HG03066 (cell line): ENCODE results near the gene VOPP1.
A peak's percentile ranks its signal among the peaks of the same experiment; 100 is the strongest.
"Not testable (repeated sequence)": the region's sequence is repeated elsewhere in the genome, so short reads cannot be mapped to it uniquely, and the experiment has no call there.

Experiments
- ATAC-seq: cut with Tn5 transposase; IDR thresholded peaks from one replicate; pipeline ENCODE4 v1.9.1; 2021; ENCODE audit warnings: low read depth; ENCODE audit not compliant: unreplicated experiment

Gene VOPP1, protein sequence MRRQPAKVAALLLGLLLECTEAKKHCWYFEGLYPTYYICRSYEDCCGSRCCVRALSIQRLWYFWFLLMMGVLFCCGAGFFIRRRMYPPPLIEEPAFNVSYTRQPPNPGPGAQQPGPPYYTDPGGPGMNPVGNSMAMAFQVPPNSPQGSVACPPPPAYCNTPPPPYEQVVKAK

DNA sequence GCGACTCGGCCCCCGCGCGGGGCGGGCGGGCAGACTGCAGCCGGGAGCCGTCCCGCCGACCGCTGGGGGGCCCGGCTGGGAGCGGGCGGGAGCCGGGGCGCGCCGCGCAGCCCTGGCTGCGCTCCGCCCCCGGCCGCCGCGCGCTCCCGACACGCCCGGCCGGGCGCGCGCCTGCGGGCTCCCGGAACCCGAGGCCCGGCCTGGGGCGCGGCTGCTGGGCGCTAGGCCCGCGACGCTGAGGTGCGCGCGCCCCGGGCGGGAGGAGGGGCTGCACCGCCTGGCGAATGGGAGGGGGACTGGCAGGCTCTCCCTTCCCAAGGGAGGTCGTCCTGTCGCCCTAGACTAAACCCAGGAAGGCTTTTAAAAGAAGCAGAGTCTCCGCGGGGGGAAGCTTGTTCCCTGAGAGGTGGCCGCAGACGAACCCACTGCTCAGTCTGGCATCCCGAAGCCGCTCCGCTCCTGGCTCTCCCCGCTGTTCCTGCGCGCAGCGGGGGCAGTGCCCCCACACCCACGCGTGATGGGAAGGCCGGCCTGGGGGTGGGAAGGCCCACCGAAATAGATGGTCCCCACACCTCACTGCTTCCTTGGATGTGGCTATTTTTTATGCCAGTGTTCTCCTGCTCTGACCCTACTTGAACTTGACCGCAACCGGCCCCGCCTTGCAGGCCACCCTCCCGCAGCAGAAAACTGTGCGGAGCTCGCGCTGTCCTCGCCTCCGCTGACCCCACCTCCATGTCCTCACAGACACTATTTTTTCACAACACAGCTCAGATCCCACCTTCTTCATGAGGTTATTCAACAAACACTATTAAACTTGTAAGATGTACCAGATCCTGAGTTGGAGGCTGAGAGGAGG, at the start of gene VOPP1:
Gene VOPP1 (minus strand): TSS at position 125 of the 856 bp plus-strand sequence. CDS start 178 bp downstream, outside the sequence.
- ATAC-seq: peak; percentile 32

DNA sequence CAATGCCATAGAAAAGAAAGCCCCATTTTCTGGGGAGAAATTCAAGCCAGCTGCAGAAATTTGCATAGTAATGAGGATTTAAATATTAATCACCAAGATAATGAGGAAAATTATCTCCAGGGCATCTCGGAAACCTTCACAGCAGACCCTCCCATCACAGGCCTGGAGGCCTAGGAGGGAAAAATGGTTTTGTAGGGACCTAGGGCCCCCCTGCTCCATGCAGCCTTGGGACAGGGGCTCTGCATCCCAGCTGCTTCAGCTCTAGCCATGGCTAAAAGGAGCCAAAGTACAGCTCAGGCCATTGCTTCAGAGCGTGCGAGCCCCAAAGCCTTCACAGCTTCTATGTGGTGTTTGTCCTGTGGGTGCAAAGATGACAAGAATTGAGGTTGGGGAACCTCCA, 46.6 kb upstream of the VOPP1 start:
- ATAC-seq: no peak

DNA sequence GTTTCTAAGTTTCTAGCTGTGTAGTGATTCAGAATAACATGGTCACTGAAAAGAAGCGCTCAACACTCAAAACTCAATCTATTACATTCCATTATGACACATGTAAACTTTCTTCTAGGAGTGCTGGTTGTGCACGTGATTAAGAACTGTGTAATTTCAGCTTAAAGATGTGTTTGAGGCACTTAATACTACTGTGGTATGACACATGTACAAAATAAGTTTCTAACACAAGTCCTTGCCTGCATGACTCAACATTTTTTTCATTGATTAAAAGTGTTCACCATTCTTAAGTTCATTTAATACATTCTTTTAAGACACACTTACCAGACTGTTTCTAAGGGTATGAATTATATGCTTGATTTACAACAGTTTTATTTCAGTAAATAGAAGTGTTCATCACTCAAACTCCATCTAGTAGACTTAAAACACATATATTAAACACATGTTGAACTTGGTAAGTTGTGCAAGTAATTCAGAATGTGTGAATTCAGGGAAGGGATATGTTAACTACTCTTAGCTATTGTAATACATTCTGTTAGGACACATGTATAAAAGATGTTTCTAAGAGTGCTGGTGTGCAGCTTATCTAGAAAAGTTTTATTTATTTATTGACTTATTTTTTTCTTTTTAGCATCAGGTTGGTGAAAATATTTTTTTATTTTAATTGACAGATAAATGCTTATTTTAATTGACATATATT, 42.2 kb upstream of the VOPP1 start:
- not testable (repeated sequence) for ATAC-seq

DNA sequence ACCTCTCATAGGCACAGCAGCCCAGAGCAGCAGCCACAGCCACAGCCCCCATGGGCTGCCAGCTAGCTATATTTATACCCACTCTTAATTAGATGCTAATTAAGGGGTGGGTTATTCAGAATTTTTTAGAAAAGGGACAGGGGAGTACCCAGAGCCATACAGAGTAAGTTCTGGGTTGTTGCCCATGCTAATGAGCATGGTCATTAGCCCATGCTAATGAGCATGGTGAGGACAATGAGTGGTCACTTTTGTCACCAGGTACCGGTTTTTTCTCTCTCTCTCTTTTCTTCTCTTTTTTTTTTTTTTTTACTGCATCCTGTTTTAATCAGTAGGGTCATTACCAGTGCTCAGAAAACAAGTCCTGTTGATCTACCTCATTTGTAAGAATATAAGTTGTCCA, 37.4 kb upstream of the VOPP1 start:
- ATAC-seq: not testable (repeated sequence)

DNA sequence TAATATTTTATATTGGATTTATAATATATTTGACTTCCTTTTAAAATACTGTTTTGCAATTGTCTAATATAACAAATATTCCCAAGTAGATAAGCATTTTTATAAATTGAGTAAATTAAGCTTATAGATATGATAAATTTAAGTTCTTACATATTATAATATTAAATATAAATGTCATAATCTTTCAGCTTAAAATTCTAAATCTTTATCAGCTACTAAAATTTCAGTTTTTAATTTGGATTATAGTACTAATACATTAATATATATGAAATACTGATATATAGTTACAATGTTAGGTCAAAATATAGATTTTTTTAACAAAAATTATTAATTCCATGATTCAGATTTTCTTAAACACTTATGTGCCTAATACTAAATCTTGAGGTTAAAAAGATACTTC, 33.4 kb upstream of the VOPP1 start:
- ATAC-seq: not testable (repeated sequence)

DNA sequence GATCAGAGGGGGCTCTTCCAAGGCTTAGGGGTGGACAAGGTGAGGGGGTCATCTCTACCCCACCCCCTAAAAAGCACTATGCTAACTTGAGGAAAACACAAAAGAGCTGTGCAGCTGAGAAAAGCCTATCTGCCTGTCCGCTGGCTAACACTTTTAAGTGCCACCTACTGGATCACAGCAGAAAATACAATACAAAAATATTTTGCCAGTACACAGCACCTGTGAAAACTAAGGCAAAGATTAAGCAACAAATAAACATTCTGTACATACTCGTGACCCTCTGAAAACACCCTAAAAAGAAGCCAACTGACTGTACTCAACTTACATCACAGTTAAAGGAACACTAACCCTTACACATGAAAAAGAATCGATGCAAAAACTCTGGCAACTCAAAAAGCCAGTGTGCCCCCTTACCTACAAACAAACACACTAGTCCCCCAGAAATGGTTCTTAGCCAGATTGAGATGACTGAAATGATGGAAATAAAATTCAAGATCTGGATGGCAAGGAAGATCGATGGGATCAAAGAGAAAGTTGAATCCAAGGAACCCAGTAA, 25.7 kb upstream of the VOPP1 start:
- not testable (repeated sequence) for ATAC-seq

DNA sequence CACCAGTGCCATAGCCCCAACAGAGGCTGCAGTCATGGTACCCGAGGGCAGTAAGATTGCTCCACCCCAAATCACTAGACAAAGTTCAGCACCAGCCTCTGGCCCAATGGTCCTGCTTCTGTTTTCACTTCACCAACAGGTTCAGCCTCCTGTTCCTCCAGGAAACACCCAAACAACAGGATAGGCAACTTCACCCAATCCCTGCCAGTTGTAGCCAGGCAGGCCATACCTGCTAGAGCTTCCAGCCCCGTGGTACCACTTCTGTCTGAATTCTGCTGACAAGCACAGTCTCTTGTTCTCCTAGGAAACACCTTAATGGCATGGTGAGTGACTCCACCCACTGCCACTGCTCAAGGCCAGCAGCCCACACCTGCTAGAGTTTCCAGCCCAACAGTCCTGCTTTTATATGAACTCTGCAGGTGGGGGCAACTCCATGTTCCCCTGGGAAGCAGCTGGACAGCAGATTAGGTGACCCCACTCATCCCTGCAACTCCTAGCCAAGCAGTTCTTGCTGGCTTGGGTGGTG, 25.0 kb upstream of the VOPP1 start:
- ATAC-seq: not testable (repeated sequence)

DNA sequence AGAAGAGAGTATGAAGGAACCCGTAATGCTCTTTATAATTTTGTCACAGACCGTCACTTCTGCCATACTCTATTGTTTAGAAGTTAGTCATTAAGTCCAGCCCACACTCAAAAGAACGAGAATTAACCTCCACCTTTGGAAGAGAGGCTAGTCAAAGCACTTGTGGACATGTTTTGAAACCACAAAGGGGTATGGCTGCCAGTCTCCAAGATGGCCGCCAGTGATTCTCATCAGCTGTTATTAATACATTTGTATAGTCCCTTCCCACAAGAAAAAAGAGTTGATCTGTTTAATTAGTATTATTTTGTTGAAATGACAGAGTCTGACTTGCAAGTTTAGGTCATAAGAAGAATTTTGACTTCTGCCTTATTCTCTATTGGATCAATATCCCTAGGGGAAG, 23.2 kb upstream of the VOPP1 start:
- no peak for ATAC-seq

DNA sequence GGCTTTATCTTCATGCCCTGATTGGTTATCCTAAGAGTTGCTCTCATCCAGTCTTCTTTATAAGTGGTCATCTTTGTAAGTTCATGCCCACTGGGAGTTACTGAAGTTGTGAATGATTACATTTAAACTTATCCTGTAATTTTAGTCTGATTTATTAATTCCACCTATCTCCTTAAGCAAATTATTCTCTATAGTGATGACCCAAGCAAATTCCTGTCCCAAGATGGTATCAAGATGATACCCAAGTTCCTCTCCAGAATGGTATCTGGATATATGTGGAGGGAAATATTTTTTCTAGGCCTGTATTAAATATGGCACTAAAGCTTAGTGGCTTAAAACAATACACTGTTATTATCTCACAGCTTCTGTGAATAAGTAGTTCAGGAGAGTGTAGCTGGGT, 22.6 kb upstream of the VOPP1 start:
- ATAC-seq: no peak

DNA sequence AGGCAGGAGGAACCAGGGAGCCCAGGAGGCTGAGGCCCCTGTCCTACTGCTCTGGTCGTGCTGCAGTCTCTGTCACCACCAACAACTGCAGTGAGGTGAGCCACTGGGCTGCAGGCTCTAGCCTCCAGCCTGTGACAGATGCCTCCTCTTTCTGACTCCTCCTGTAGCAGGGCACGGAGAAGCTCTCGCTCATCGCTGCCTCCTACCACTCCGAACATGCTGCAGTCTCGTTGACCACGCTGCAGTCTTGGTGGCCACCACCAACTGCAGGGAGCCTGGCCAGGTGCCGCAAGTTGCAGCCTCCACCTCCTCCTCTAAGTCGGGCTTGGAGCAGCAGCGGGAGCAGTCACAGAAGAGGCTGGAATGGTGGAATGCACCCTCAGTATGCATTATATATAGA, 22.1 kb upstream of the VOPP1 start:
- no peak for ATAC-seq

DNA sequence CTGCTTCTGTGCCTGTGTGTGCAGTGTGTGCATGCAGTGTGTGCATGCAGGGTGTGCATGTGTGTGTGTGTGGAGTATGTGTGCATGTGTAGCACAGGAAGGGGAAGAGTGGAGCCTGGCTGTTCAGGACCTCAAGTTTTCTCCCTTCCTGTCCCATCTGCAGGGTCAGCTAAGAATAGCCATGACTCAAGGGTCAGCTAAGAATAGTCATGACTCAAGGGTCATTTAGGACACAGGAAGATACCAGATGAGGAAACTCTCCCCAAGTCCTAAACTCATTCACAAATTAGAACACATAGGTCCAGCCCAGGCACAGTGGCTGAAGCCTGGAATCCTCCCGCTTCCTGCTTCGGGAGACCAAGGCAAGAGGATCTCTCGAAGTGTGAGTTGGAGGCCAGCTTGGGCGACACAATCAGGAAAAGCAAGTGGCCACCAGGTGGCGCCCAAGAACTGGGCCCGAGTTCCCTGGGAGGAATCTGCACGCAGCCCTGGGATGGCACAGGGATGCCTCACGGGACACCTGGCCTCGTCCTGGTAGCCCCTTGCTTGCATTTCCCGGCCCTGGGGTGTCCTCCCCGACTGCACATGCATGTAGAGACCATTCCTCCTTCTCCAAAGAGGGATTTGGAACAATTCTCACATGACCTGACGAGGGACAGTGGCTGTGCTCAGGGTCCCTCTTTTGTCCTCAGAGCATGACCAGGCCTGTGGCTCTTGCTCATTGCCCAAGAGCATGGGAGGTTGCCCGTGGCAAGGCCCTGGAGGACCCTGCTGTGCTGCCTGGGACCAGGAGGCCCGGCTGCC, 21.4 kb upstream of the VOPP1 start:
- ATAC-seq: peak; percentile 55

DNA sequence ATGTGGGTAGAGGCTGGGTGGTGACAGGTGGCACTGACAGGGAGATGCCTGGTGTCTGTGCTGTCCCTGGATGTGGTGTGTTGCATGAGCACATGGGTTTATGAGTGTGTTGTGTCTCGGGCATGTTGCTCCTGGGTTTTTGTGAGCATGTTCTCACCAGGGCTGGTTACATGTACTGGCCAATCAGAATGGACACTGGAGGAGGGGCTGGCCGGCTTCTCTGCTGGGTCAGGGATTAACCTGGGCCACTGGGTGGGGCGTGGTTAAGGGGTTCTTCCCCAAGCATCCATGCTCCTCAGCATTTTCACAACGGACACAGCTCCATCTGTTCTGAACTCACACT, 20.8 kb upstream of the VOPP1 start:
- no peak for ATAC-seq

DNA sequence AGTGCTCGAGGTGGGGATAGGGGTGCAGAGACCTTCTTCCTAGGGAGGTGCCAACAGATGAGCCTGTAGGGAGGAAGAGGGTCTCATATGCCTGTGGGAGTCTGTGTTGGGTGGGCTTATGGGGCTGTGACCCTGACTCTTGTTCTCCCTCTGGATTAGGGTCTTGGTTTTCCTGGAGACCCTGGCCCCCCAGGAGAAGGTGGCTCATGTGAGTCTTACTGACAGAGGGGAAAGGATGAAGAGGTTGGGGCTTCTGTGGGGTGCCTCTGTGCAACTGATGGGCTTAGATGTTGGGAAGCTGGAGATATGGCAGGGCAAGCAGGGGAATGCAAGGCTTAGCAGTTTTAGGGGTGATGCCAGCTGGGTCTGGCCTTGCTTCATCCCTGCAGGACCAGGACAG, 20.2 kb upstream of the VOPP1 start:
- ATAC-seq: no peak

DNA sequence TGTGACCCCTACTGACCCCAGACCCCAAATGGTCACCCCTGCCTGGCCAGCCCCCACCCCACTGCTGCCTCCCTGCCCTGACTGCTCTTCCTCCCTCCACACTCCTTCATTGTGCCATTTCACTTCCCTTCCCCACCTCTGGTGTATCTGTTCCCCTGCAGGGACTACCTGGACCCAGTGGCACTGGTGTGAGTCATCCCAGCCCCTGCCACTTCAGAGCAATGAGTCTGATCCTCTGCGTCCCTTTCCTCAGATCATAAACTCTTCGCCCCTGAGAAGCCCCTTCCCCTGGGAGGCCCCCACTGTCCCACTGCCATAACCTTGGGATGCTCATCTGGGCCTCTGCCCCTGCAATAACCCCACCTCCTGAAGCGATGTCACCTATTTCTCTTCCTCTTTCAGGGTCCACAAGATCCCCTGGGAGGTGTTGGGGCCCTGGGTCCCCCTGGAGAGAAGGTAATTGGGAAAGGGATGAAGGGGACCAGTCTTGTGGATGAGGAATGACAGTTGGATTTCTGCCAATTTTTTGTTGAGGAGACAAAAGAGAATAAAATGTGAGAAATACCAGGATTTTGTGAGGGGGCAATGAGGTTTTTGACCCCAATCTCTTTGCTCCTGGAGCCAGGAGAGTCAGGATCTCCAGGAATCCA, 19.1 kb upstream of the VOPP1 start:
- ATAC-seq: no peak

DNA sequence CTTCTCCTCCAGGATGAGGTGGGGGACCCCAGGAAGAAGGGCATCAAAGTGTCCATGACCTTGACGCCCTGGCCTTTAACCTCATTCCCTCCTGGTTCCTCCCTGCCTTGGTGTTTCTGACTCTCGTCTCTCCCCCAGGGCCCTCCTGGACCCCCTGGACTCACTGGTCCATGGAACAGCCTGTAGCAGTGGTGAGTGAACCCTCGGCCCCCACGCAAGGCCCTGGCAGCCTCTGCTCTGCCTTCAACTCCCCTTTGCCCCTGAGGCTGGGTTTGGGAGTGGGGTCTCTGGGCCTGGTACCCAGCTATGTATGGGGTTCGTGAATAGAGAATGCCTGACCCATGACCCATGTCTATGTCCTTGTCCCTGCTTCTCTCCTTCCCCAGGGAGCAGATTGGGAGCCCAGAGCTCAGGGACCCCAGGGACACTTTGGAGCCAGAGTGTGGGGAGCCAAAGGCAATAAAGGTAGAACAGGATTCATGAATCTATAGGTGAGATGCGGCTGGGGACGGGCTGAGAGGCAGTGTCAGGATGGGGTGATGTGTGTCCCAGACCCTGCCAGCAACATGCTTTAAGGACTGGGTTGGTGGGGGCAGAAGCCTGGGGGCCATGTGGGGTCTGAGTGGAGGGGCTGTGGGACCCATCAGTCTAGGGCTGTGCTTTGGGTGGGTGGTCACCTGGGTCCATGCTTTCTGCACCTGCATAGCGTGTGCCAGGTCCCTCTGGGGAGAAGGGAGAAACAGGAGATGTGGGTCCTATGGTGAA, 18.4 kb upstream of the VOPP1 start:
- ATAC-seq: no peak

DNA sequence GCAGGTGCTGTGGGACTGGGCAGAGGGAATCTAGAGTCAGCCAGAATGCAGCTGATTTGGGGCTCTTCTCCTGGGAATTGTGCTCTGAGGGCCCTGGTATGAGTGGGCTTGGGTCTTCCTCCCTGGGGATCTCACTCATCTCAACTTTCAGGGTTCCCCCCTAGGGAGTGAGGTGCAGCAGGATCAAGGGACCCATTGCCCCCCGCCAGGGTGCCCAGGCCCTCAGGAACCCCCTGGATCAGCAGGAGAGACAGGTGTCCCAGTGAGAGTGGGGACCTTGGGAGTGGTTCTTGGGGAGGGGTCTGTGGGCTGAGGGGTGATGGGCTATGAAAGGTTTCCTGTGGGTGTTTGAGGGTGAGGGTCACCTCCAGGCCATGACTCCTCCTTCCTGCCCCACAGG, 17.6 kb upstream of the VOPP1 start:
- no peak for ATAC-seq

DNA sequence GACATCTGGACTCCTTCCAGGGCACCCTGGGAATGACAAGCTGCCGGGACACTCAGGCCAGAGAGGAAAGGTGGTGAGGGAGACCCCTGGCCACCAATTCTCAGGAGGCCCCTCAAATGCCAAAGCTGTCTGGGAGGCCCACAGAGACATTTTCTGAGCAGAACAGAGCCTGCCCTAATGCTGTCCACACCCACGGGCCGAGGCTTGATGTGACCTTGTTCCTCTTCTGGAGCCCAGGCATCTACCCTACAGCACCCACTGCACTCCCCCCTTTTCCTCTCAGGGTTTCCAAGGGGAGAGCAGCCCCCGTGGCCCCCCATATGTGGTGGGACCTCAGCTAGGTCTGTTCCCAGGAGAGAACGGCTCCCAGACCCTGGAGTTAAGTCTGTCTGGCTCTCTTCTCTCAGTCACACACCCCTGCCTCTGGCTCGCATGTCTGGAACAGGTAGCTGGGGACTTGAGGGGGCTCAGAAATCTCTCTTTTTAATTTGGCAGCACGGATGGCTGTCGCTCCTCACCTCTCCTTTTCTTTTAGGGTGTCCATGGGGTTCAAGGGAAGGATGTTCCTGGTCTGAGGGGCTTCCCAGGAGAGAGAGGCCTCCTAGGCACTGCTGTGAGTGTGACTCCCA, 16.8 kb upstream of the VOPP1 start:
- no peak for ATAC-seq

DNA sequence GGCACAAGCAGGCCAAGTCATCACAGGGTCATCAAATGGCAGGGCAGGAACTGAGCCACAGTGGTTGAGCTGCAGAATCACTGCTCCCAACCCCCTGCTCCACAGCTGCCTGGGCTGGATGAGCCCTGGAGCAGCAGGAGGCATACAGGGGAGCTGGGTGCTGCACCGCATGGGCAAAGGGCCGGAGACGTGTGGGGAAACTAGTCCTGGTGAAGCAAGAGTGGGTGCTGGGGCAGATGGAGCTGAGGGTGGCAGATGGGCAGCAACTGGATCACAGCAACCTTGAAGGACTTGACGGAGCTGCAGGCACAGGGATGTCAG, 16.0 kb upstream of the VOPP1 start:
- ATAC-seq: no peak
